ENCODE measurements around the gene KLF5.

The KLF5 gene

DNA sequence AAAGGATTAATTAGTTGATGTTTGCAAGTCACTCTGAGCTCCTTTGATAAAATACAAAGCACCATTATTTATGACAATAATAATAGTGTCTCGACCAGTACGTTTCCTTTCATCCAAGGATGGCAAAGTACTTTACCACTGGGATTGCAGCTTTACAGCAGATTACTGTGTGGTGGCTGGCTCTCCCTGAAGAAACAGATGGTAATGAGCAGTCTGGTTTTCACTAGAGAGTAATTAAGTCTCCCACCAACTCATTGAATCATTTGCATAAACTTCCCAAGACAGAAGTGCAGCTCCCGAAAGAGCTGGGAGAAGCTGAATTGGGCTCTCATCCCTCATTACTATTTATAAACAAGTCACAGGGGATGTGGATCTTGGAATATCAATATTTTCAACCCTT is 48.7 kb downstream of the KLF5 start:
- Histone ChIP-seq H3K18ac (ENCODE audit: low read length) (no peak overlapping the region), H3K4ac (ENCODE audit: low read depth, low read length) (no peak overlapping the region), H3K23ac (ENCODE audit: low read length) (no peak overlapping the region), H3K27me3 (ENCODE audit: insufficient read depth, low read length) (no peaks in the 10 kb centered on the region), H2BK120ac (ENCODE audit: insufficient read depth, low read length, poor library complexity) (no peak overlapping the region), H2BK12ac (ENCODE audit: low read length) (no peak overlapping the region), H3K4me3 (ENCODE audit: low read depth, low read length) (no peak overlapping the region), H2AFZ (ENCODE audit: insufficient read depth, low read length, poor library complexity) (no peak overlapping the region), H3K14ac (ENCODE audit: low read length) (no peak overlapping the region), H3K4me2 (ENCODE audit: low read length) (no peak overlapping the region), H3K79me1 (ENCODE audit: low read length) (no peaks in the 10 kb centered on the region), H3K9me3 (ENCODE audit: insufficient read depth, low read depth, low read length) (no peaks in the 10 kb centered on the region), H3K9ac (ENCODE audit: low read length) (no peak overlapping the region), H3K79me2 (ENCODE audit: control insufficient read depth, insufficient read depth, low read length, poor library complexity) (no peaks in the 10 kb centered on the region), H2AK5ac (ENCODE audit: low read length) (no peak overlapping the region), H2BK5ac (ENCODE audit: low read depth, low read length, poor library complexity) (no peak overlapping the region), H3K27ac (ENCODE audit: low read depth, low read length) (no peak overlapping the region), H4K8ac (ENCODE audit: low read depth, low read length) (no peak overlapping the region), H3K36me3 (ENCODE audit: control insufficient read depth in 1 of 2, insufficient read depth in 2 of 2, low read length in 2 of 2) (no peaks in the 10 kb centered on the region), H4K91ac (ENCODE audit: low read depth, low read length) (no peak overlapping the region), H3K4me1 (ENCODE audit: control insufficient read depth in 1 of 2, insufficient read depth in 2 of 2, low read length in 2 of 2) (peaks cover 0 to 3% of the 10 kb centered on the region in 2 experiments), H4K12ac (ENCODE audit: low read depth, low read length) (no peak overlapping the region)
- DNase-seq, result no peak
- WGBS (ENCODE audit: extremely low coverage, insufficient coverage, insufficient read length), result no CpG with 5 or more reads among the region's 3 CpGs

DNA sequence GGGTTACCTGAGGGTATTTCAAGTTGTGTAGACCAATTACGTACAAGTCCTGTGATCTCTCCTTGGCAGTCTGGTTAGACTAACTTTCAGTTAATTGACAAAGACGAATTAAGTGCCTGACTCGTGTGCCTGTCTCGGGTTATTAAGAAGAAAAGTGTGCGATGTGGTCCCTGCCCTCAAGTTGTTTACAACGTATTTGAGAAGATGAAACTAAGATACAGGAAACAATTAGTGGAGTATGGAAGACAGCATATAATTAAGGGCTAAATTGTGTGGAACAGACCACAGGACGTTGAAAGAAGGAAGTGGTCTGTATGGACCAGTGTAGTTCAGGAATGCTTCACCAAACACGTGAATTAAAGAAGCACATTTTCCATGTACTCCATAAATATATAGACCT is 49.2 kb downstream of the KLF5 start:
- no peak overlapping the region for H3K4me2 ChIP-seq (ENCODE audit: low read length)
- H3K36me3 ChIP-seq (ENCODE audit: control insufficient read depth in 1 of 2, insufficient read depth in 2 of 2, low read length in 2 of 2), result no peaks in the 10 kb centered on the region
- no peak overlapping the region for H2BK120ac ChIP-seq (ENCODE audit: insufficient read depth, low read length, poor library complexity)
- no peak for DNase-seq
- H3K18ac ChIP-seq (ENCODE audit: low read length), result no peak overlapping the region
- H3K23ac ChIP-seq (ENCODE audit: low read length), result no peak overlapping the region
- H3K27ac ChIP-seq (ENCODE audit: low read depth, low read length), result no peak overlapping the region
- no peak overlapping the region for H2AK5ac ChIP-seq (ENCODE audit: low read length)
- H4K12ac ChIP-seq (ENCODE audit: low read depth, low read length), result no peak overlapping the region
- no peak overlapping the region for H4K8ac ChIP-seq (ENCODE audit: low read depth, low read length)
- WGBS (ENCODE audit: extremely low coverage, insufficient coverage, insufficient read length), result no CpG with 5 or more reads among the region's 8 CpGs
- H3K9me3 ChIP-seq (ENCODE audit: insufficient read depth, low read depth, low read length), result no peaks in the 10 kb centered on the region
- H3K27me3 ChIP-seq (ENCODE audit: insufficient read depth, low read length), result no peaks in the 10 kb centered on the region
- H3K4ac ChIP-seq (ENCODE audit: low read depth, low read length), result no peak overlapping the region
- H3K4me1 ChIP-seq (ENCODE audit: control insufficient read depth in 1 of 2, insufficient read depth in 2 of 2, low read length in 2 of 2), result peaks cover 0 to 3% of the 10 kb centered on the region in 2 experiments
- H2BK12ac ChIP-seq (ENCODE audit: low read length), result no peak overlapping the region
- H2AFZ ChIP-seq (ENCODE audit: insufficient read depth, low read length, poor library complexity), result no peak overlapping the region
- no peaks in the 10 kb centered on the region for H3K79me1 ChIP-seq (ENCODE audit: low read length)
- no peak overlapping the region for H3K9ac ChIP-seq (ENCODE audit: low read length)
- no peak overlapping the region for H4K91ac ChIP-seq (ENCODE audit: low read depth, low read length)
- H3K14ac ChIP-seq (ENCODE audit: low read length), result no peak overlapping the region
- H3K4me3 ChIP-seq (ENCODE audit: low read depth, low read length), result no peak overlapping the region
- H2BK5ac ChIP-seq (ENCODE audit: low read depth, low read length, poor library complexity), result no peak overlapping the region
- no peaks in the 10 kb centered on the region for H3K79me2 ChIP-seq (ENCODE audit: control insufficient read depth, insufficient read depth, low read length, poor library complexity)

GRCh38 chr13:73109288-73109899 is 50.6 kb downstream of the KLF5 start:
- no peak overlapping the region for H3K4me3 ChIP-seq (ENCODE audit: low read depth, low read length)
- no peaks in the 10 kb centered on the region for H3K79me1 ChIP-seq (ENCODE audit: low read length)
- WGBS (ENCODE audit: extremely low coverage, insufficient coverage, insufficient read length), result no CpG with 5 or more reads among the region's 11 CpGs
- H4K12ac ChIP-seq (ENCODE audit: low read depth, low read length), result no peak overlapping the region
- no peak overlapping the region for H3K27ac ChIP-seq (ENCODE audit: low read depth, low read length)
- H3K18ac ChIP-seq (ENCODE audit: low read length), result no peak overlapping the region
- H3K9ac ChIP-seq (ENCODE audit: low read length), result no peak overlapping the region
- H2AK5ac ChIP-seq (ENCODE audit: low read length), result no peak overlapping the region
- H3K4me2 ChIP-seq (ENCODE audit: low read length), result no peak overlapping the region
- no peak overlapping the region for H2BK12ac ChIP-seq (ENCODE audit: low read length)
- H3K4me1 ChIP-seq (ENCODE audit: control insufficient read depth in 1 of 2, insufficient read depth in 2 of 2, low read length in 2 of 2), result no peaks in the 10 kb centered on the region
- no peak overlapping the region for H2BK120ac ChIP-seq (ENCODE audit: insufficient read depth, low read length, poor library complexity)
- H4K91ac ChIP-seq (ENCODE audit: low read depth, low read length), result no peak overlapping the region
- no peak overlapping the region for H2BK5ac ChIP-seq (ENCODE audit: low read depth, low read length, poor library complexity)
- H3K14ac ChIP-seq (ENCODE audit: low read length), result no peak overlapping the region
- no peaks in the 10 kb centered on the region for H3K9me3 ChIP-seq (ENCODE audit: insufficient read depth, low read depth, low read length)
- no peak overlapping the region for H3K4ac ChIP-seq (ENCODE audit: low read depth, low read length)
- DNase-seq, result peak; percentile 58 to 59
- H3K27me3 ChIP-seq (ENCODE audit: insufficient read depth, low read length), result no peaks in the 10 kb centered on the region
- no peak overlapping the region for H3K23ac ChIP-seq (ENCODE audit: low read length)
- H3K79me2 ChIP-seq (ENCODE audit: control insufficient read depth, insufficient read depth, low read length, poor library complexity), result no peaks in the 10 kb centered on the region
- no peaks in the 10 kb centered on the region for H3K36me3 ChIP-seq (ENCODE audit: control insufficient read depth in 1 of 2, insufficient read depth in 2 of 2, low read length in 2 of 2)
- no peak overlapping the region for H4K8ac ChIP-seq (ENCODE audit: low read depth, low read length)
- no peak overlapping the region for H2AFZ ChIP-seq (ENCODE audit: insufficient read depth, low read length, poor library complexity)

DNA sequence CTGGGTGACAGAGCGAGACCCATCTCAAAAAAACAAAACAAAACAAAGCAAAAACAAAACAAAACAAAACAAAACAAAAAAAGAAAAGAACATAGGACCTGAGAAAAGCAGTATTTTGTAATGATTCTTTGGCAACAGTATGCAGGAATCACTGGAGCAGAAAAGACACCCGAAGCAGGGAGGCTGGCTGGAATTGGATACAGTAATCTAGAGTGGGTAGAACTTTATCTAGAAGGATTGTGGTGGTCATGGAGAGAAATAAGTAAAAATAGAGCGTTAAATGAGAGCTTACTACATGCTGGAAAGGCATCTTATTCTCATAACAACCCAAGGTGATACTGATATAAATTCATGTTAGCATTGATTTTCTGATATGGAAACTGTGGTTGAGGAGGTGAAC is 51.2 kb downstream of the KLF5 start:
- no peak for DNase-seq
- no peak overlapping the region for H4K12ac ChIP-seq (ENCODE audit: low read depth, low read length)
- no peaks in the 10 kb centered on the region for H3K9me3 ChIP-seq (ENCODE audit: insufficient read depth, low read depth, low read length)
- H3K79me1 ChIP-seq (ENCODE audit: low read length), result no peaks in the 10 kb centered on the region
- WGBS (ENCODE audit: extremely low coverage, insufficient coverage, insufficient read length), result no CpG with 5 or more reads among the region's 3 CpGs
- H3K23ac ChIP-seq (ENCODE audit: low read length), result no peak overlapping the region
- H3K14ac ChIP-seq (ENCODE audit: low read length), result no peak overlapping the region
- H3K4me3 ChIP-seq (ENCODE audit: low read depth, low read length), result no peak overlapping the region
- no peaks in the 10 kb centered on the region for H3K36me3 ChIP-seq (ENCODE audit: control insufficient read depth in 1 of 2, insufficient read depth in 2 of 2, low read length in 2 of 2)
- H4K8ac ChIP-seq (ENCODE audit: low read depth, low read length), result no peak overlapping the region
- H3K18ac ChIP-seq (ENCODE audit: low read length), result no peak overlapping the region
- no peak overlapping the region for H2AFZ ChIP-seq (ENCODE audit: insufficient read depth, low read length, poor library complexity)
- H3K4ac ChIP-seq (ENCODE audit: low read depth, low read length), result no peak overlapping the region
- no peak overlapping the region for H2BK12ac ChIP-seq (ENCODE audit: low read length)
- H2BK5ac ChIP-seq (ENCODE audit: low read depth, low read length, poor library complexity), result no peak overlapping the region
- no peaks in the 10 kb centered on the region for H3K4me1 ChIP-seq (ENCODE audit: control insufficient read depth in 1 of 2, insufficient read depth in 2 of 2, low read length in 2 of 2)
- H3K27me3 ChIP-seq (ENCODE audit: insufficient read depth, low read length), result no peaks in the 10 kb centered on the region
- no peak overlapping the region for H2AK5ac ChIP-seq (ENCODE audit: low read length)
- H3K27ac ChIP-seq (ENCODE audit: low read depth, low read length), result no peak overlapping the region
- H3K4me2 ChIP-seq (ENCODE audit: low read length), result no peak overlapping the region
- no peak overlapping the region for H4K91ac ChIP-seq (ENCODE audit: low read depth, low read length)
- H3K9ac ChIP-seq (ENCODE audit: low read length), result no peak overlapping the region
- no peaks in the 10 kb centered on the region for H3K79me2 ChIP-seq (ENCODE audit: control insufficient read depth, insufficient read depth, low read length, poor library complexity)
- no peak overlapping the region for H2BK120ac ChIP-seq (ENCODE audit: insufficient read depth, low read length, poor library complexity)
